Neural cell (in vitro differentiated cells): Measurements from ENCODE around the gene ZNF80.

ENCODE experiments used
- CTCF ChIP-seq: fragments of 450-650 bp; IDR thresholded peaks from 2 replicates; pipeline ENCODE4 v1.5.1; 2014; ENCODE audit warnings: antibody characterized with exemption, mild to moderate bottlenecking, moderate library complexity; ENCODE audit not compliant: poor library complexity, severe bottlenecking
- EP300 ChIP-seq: fragments of 450-650 bp; conservative IDR thresholded peaks from 2 replicates; pipeline ENCODE4 v1.6.1; 2014; ENCODE audit warnings: antibody characterized with exemption, mild to moderate bottlenecking, moderate library complexity; ENCODE audit not compliant: poor library complexity, severe bottlenecking
- EZH2 ChIP-seq: fragments of 200-600, 300-800 bp; shearing (Covaris generic), sonication (generic); IDR thresholded peaks from 2 replicates; pipeline ENCODE4 v1.6.1; 2014; ENCODE audit warnings: antibody characterized with exemption, low read length, borderline replicate concordance, mild to moderate bottlenecking; ENCODE audit not compliant: insufficient read depth, poor library complexity, severe bottlenecking
- MXI1 ChIP-seq: fragments of 450-650 bp; conservative IDR thresholded peaks from 2 replicates; pipeline ENCODE4 v1.6.1; 2014; ENCODE audit warnings: antibody characterized with exemption, mild to moderate bottlenecking; ENCODE audit not compliant: poor library complexity, severe bottlenecking
- POLR2AphosphoS5 ChIP-seq: IDR thresholded peaks from 2 replicates; pipeline ENCODE4 v1.6.1; 2012
- RAD21 ChIP-seq: fragments of 450-650 bp; conservative IDR thresholded peaks from 2 replicates; pipeline ENCODE4 v1.6.1; 2014; ENCODE audit warnings: antibody characterized with exemption, mild to moderate bottlenecking, moderate library complexity
- SMC3 ChIP-seq: fragments of 450-650 bp; conservative IDR thresholded peaks from 2 replicates; pipeline ENCODE4 v1.6.1; 2014; ENCODE audit warnings: antibody characterized with exemption, mild to moderate bottlenecking, moderate library complexity; ENCODE audit not compliant: poor library complexity
- TAF1 ChIP-seq: IDR thresholded peaks from 2 replicates; pipeline ENCODE4 v1.6.1; 2012; ENCODE audit warnings: low read depth

- TF ChIP-seq RAD21 (no peak), POLR2AphosphoS5 (no peak), CTCF (no peak), TAF1 (no peak), EZH2 (no peak), EP300 (no peak), MXI1 (no peak), SMC3 (no peak)
These were observed 5.8 kb downstream of the ZNF80 start for GRCh38 chr3:114231616-114232015.
